Thyroid gland (tissue), 4 donors: ENCODE data around the gene HBA2.

Experiments
- CTCF ChIP-seq, 6 experiments: fragments of 200-600 bp in 3 of 6; fragments of 450-650 bp in 3 of 6; sonication (generic) in 3 of 6; IDR thresholded peaks; one replicate each; pipeline ENCODE4 v1.5.1; 2016 to 2019; ENCODE audit warnings: antibody characterized with exemption in 6 of 6, mild to moderate bottlenecking in 2 of 6, inconsistent platforms in 1 of 6, moderate library complexity in 1 of 6
- POLR2A ChIP-seq, 2 donors: fragments of 450-650 bp; IDR thresholded peaks; one replicate each; pipeline ENCODE4 v1.6.1; 2017; ENCODE audit warnings: antibody characterized with exemption in 2 of 2, mild to moderate bottlenecking in 2 of 2, moderate library complexity in 1 of 2

DNA sequence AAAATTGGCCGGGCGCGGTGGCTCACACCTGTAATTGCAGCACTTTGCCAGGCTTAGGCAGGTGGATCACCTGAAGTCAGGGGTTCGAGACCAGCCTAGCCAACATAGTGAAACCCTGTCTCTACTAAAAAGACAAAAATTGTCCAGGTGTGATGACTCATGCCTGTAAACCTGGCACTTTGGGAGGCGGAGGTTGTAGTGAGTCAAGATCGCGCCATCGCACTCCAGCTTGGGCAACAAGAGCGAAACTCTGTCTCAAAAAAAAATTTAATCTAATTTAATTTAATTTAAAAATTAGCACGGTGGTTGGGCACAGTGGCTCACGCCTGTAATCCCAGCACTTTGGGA is 6.0 kb downstream of the HBA2 start:
- TF ChIP-seq CTCF (IDR thresholded peaks at IDR 0.05) (no peak), POLR2A (IDR thresholded peaks at IDR 0.05) (no peak)
